Erythroblast (primary cell): ENCODE data around the gene MAP7.
"Not testable (repeated sequence)": the region's sequence is repeated elsewhere in the genome, so short reads cannot be mapped to it uniquely, and the experiment has no call there.

ENCODE experiments used
- DNase-seq, 2 experiments: peaks; one replicate each; lab custom pipeline; 2025; lab: John Stamatoyannopoulos, UW
- GATA1 ChIP-seq: IDR thresholded peaks from 2 replicates; pipeline ENCODE4 v1.6.1; 2011; ENCODE audit warnings: low read depth, mild to moderate bottlenecking, control low read depth, low read length, moderate library complexity
- POLR2A ChIP-seq: IDR thresholded peaks from 2 replicates; pipeline ENCODE4 v1.6.1; 2011; ENCODE audit warnings: mild to moderate bottlenecking, low read length

Gene MAP7

DNA sequence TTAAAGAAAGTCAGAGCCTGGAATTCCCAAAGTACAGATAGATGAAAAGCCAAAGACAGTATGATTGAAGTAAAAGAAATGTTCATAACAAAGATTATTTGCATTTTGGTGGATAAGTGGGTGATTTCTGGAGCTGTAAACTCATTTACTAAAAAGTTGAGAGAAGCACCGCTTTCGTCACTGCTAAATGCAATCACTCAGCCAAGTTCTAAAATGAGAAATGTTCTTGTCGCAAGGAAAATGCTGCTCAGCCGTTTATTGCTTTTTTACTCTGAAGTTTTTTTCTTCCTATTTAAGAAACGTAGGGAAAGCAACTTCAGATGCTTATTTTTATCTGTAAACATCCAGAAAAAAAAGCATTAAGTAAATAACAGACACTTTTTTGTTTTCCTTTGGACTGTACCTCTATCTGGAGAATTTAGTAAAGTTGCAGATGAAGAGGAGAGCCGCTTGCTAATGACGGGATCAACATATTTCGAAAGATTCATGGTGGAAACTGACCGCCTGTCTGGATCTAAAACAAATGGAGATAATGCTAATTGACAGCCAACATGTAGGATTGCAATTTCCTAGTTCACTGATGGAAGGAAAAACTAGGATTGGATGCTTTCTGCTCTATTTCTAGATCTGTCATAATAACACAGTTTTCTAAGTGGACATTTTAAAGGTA, 166.8 kb downstream of the MAP7 start:
- no peak for DNase-seq

DNA sequence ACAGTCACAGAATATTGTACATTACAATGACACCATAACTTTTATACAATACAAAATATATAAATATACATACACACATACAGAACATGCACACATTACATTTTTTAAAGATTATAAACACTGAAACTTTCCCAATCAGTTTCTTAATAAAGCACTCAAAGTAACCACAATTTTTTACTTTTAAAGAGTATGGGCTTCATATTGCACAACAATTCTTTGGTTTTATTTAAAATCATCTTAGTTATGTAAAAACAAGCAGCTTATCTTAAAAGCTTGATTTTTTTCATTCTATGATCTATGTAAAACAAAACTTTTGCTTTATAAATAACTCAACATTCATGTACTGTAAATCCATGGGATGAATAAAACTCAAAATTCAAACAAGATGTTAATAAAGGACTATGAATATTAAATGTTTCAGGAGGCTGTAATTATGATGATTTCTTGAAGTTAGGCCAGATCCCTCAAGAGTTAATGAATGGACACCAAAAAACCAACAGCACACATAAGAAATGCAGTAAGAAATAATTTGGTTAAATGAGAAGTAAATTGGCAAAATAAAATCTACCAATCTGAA, 167.5 kb downstream of the MAP7 start:
- no peak for DNase-seq
- no peak for TF ChIP-seq POLR2A
- no peak for TF ChIP-seq GATA1

More for the DNA sequence above, 166.8 kb downstream of the MAP7 start:
- no peak for TF ChIP-seq POLR2A

DNA sequence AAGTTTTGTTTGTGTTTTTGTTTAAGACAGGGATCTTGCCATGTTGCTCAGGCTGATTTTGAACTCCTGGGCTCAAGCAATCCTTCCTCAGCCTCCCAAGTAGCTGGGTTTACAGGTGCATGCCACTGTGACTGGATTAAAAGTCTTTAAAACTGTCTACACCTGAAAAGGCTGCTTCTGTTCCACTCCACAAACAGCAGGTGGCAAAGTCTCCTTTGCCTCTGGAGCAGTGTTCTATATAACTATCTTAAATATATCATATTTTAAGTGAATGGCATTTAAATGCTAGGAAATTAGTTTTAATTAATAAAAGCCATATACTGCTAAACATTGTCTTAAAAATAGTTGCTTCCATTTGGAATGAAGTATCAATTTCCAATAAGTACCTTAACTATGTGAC, 171.3 kb downstream of the MAP7 start:
- DNase-seq = no peak
- TF ChIP-seq POLR2A = no peak
- TF ChIP-seq GATA1 = no peak

DNA sequence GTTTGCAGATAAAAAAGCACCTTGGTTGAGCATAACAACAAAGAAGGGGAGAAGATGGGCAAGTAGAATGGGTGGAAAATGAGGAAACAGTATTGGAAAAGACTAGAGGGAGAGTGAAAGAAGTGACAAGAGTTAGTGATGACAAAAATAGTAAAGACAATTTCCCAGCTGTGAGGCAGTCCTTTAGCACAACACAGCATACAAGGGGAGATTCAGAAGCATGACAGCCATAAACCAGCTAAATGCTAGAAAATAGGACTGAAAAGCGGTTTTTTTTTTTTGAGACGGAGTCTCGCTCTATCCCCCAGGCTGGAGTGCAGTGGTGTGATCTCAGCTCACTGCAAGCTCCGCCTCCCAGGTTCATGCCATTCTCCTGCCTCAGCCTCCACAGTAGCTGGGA, 174.4 kb downstream of the MAP7 start:
- not testable (repeated sequence) for DNase-seq

DNA sequence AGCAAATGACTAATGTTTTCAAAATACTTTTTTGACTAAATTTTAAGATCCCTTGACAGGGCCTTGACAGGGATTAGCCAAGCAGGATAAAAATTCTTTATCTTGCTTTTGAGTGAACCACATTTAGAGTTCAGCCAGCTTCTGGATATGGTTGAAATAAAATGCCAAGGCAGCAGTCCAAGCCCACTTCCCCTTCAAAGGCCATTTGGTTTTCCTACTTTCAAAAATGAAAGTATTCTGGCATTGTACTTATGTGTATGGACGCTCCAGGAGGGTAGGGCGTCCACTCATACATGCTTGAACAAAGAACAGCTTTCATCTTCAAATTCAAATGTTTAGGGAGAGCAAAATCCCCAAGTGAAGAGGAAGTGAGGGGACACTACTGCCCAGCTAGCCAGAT, 178.3 kb downstream of the MAP7 start:
- no peak for DNase-seq
- TF ChIP-seq POLR2A = no peak
- no peak for TF ChIP-seq GATA1

DNA sequence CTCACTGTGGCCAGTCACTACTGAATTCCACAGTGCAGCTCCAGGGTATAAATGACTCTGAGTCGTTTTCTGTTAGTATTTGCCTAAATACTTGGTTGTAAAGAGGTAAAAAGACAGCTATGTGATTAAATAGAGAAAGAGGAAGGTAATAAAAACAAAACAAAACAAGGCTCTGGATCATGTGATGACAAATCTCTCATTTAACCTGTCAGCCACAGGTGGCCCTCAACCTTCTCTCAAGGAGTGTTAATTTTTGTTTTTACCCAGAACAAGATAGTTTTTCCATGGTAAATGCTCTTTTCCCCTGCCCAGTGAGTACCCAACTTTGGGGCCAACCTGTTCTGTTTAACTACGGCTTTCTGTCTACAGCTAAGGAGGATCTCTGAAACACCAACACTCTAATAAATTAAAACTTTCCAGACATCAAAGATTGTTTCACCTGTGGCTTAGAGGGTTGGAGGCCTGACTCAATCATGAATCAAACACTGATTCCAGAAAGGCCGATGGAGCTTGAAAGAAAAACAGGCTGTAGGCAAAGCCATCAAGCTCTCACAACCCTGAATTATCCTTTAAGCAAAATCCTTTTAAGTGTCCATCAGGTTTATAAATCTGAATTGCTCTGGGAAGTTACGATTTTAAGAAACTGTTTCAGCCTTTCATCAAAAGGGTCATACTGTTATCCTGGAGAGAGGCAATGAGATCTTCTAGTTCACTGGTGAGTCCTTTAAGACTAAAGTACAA, 179.1 kb downstream of the MAP7 start:
- TF ChIP-seq POLR2A (no peak), GATA1 (no peak)
- no peak for DNase-seq

DNA sequence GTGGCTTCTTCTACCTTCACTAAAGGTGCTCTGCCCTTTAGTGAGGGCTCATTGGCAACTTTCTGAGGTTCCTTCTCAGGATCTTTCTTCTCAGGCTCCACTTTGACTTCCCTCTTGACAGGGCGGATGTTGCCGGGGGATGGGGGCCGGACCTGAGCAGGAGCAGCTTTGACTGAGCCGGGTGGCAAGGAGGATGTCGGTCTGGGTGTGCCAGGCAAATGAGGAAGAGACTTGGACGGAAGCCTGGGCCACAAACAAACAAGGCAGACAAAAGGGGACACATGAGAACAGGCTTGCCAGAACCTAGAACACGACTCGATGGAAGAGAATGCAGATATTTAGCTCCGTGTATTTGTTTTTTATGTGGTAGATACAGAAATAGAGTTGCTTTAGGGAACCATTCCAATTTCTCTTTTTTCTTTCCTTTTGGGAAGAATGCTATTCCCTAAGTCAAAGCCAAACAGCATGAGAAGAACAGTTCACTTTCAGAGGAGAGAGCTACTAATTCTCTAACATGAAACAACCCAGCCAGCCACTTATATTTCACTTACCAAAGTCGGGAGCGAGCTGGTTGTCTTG, 184.4 kb downstream of the MAP7 start:
- no peak for DNase-seq
- no peak for TF ChIP-seq GATA1
- no peak for TF ChIP-seq POLR2A

DNA sequence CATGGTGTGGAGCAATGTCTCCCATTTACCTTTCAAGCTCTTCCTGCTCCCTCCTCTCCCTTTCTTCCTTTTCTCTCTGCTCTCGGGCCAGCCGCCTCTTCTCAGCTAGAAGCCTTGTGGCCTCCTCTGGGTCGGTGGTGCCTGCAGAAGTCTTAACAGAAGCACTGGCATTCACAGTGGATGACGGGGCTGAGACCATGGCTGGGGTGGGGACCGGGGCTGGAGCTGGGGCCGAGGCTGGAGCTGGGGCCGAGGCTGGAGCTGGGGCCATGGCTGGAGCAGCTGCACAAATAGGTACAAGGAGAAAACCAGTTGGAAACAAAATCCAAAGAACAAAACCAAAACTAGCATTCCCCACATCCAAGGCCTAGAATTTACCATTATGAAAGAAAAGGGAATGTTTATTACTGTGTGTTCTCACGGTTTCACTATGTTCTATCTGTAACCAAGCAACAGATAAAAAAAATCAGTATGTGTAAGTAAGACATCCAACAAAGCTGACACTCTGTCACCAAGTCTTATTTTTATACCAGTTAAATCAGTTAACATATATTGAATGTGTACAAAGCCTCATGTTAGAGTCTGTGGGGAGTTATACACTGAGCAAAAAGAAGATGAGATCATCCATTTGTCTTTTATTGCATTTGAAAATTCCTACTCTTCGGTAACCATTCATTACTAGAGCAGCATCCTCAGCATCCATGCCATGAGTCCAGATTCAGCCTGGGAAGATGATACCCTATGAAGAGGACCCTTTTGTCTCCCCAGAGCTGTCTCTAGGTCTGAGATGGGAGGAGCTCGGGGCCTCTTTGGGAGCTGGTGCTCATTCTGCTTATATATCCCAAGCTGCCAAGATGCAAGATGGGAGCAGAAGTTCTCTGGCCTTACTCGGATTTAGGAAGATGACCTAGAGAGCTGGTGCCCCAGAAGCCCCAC, 187.5 kb downstream of the MAP7 start:
- DNase-seq = no peak
- TF ChIP-seq POLR2A (no peak), GATA1 (no peak)

DNA sequence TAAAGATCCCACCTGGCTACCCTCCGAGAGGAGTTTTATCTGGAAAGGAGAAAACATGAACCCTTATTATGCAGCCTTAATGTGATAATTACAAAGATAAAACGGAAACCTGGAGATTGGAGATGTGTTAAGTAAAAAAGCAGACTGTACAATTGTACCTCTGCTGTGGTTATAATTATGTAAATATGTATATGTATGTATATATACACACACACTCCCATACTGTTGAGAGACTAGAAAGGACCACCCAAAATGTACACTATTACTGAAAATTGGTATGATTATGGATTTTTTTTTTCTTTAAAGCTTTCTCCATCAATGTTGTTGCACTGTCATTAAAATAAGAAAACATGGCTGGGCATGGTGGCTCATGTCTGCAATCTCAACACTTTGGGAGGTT, 188.4 kb downstream of the MAP7 start:
- TF ChIP-seq GATA1 (no peak), POLR2A (no peak)
- no peak for DNase-seq

DNA sequence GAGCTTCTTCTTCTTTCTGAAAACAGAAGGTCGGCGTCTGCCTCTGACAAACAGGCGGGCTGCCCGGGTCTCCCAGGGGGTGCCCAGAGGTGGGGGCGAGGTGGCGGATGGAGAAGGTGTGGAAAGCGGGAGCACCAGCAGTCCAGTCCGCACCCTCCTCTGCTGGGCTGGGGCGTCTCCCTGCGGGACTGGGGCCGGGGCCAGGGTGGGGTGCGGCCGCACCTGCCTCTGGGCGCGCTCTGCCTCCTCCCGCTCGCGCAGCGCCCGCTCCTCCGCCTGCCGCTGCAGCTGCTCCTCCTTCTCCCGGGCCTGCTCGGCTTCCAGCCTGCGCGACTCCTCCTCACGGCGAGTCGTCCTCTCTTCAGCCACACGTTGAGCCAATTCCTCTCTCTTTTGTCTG, 189.4 kb downstream of the MAP7 start:
- TF ChIP-seq GATA1 (no peak), POLR2A (no peak)
- no peak for DNase-seq

DNA sequence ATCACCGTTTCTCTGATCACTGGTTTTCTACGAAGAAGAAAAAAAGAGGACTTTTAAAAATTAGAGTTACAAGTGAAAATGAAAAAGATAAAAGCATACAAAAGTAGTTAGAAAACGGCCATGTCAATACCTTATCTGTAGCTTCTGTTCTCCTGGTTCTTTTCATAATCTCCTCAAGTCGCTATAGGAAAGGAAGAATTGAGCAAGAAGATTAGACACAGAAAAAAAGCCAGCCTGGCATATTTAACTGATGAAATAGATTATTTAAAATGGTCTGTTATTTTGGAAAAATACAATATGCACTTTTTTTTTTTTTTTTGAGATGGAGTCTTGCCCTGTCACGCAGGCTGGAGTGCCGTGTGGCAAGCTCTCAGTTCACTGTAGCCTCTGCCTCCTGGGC, 190.4 kb downstream of the MAP7 start:
- DNase-seq = peak in 1 of 2 experiments; percentile 8
- TF ChIP-seq GATA1 (no peak), POLR2A (no peak)

DNA sequence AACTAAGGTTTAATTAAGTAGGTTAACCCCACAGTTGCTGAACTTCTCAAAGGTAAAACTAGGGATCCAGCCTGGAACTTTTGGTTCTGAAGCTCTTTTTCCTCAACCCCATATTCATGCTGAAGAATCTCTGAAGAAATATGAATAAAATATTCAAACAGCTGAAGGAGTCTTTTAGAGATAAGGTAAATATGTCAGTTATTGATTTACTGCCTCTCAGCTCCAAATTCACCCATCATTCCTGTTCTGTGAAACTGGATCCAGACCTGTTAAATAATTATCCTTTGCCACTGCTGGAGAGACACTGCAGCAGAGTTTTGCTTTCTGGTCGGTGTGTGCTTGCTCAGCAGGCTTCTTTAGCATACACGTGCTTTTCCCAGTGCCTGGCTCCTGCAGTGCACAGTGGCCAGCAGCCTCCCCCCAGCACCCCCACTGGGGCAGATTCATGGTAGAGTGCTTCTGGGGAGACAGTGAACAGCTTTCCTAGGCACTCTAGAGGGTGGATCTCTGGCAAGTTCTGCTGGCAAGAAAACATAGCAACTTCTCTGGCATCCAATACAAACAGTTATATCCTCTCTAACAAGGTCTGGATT, 198.6 kb downstream of the MAP7 start:
- TF ChIP-seq POLR2A (no peak), GATA1 (no peak)
- DNase-seq = no peak

DNA sequence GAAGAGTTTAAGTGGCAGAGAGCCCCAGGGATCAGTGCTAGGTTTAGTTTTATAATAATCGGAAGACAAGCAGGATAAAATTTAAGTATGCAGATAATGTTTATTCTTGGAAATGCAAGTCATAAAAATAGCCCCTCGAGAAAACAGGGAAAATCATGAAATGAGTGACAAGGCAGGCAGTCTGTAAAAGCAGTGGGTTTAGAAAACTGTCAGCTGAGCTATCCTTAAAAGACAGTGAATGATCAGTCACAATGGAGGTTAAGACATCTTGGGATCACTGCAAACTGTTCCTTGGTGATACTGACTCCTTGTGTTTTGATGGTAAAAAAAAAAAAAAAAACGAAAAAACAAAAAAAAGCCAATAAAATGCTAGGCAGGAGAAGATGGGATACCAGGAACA, 199.3 kb downstream of the MAP7 start:
- TF ChIP-seq POLR2A = no peak
- no peak for TF ChIP-seq GATA1
- no peak for DNase-seq

DNA sequence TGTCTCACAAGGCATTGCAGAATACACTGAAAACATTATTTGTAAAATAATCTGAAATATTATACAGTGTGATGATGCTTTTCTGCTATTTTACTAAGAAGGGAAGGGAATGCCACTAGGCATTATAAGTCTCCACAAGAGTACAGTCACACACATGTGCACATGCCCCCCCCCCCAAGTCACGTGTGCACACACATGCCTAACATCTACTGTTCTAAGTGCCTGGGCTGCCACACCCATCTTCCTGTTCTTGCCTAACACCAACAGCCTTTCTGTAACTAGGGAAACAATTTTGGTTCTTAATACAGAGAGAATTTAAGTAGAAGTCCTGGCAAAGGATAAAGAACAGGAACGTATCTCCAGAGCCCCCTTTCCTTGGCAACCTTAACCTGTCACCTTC, 202.4 kb downstream of the MAP7 start:
- TF ChIP-seq POLR2A (no peak), GATA1 (no peak)

DNA sequence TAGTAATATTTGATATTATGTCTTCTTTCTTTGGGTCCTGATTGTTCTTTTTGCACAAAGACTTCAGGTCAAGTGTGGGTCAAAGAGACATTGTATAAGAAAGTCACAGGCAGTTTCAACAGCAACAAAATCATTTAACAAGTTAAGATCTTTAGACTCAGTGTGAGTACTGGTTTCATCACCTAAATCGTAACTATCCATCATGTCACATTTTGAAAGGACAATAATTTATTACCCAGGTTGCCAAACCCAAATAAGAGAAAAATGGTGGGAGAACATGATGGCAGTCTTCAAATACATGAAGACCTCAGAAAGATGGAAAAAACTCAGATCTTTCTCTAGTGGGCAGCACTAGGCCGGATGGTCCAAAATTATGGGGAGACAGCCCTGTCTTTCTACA, 205.1 kb downstream of the MAP7 start:
- no peak for DNase-seq
- TF ChIP-seq POLR2A (no peak), GATA1 (no peak)

More for the DNA sequence above, 202.4 kb downstream of the MAP7 start:
- DNase-seq = no peak
